Measurements from ENCODE around the gene UBA7. TPM values are rescaled to one million over a fixed set of nuclear protein-coding genes. Genes with fewer than 3 reads are reported as not detected.

Gene UBA7
- total and polyA plus RNA-seq, 2 of the 13 experiments (the other 11 are each of a cell fraction or from before 2014, with no cell fraction given) = 9.5 to 16.5 TPM

GRCh38 chr3:49813497-49814174, at the start of gene UBA7 (continued):
- TF ChIP-seq DPF2 (CRISPR knock-in tag; IDR thresholded peaks at IDR 0.05; ENCODE audit: borderline replicate concordance, low read depth) (no peak), ZNF205 (CRISPR knock-in tag; IDR thresholded peaks at IDR 0.05) (0 out of 2 replicates have a peak, but pooled peaks have one; percentile 23), ZNF572 (CRISPR knock-in tag; IDR thresholded peaks at IDR 0.05) (no peak), PAF1 (CRISPR knock-in tag; IDR thresholded peaks at IDR 0.05) (no peak), ELF1 (CRISPR knock-in tag; IDR thresholded peaks at IDR 0.05) (peak; percentile 67; the same call in 1 of the 2 replicates), NFKB2 (CRISPR knock-in tag; IDR thresholded peaks at IDR 0.05; ENCODE audit: borderline replicate concordance) (peak; percentile 60; the same call in 1 of the 2 replicates), ZNF264 (CRISPR knock-in tag; IDR thresholded peaks at IDR 0.05) (no peak), WIZ (CRISPR knock-in tag; IDR thresholded peaks at IDR 0.05) (no peak), ZNF468 (CRISPR knock-in tag; IDR thresholded peaks at IDR 0.05) (no peak), ZNF20 (CRISPR knock-in tag; IDR thresholded peaks at IDR 0.05) (no peak), ZBTB20 (CRISPR knock-in tag; IDR thresholded peaks at IDR 0.05; ENCODE audit: borderline replicate concordance, low read depth) (no peak), ZSCAN30 (CRISPR knock-in tag; IDR thresholded peaks at IDR 0.05) (no peak), PRDM10 (CRISPR knock-in tag; IDR thresholded peaks at IDR 0.05; ENCODE audit: low read depth) (no peak), ZNF598 (CRISPR knock-in tag; IDR thresholded peaks at IDR 0.05; ENCODE audit: borderline replicate concordance) (peak; percentile 47; the same call in 1 of the 2 replicates), BCL6 (CRISPR knock-in tag; IDR thresholded peaks at IDR 0.05) (no peak), ZBTB33 (CRISPR knock-in tag; IDR thresholded peaks at IDR 0.05) (no peak), ZNF737 (CRISPR knock-in tag; IDR thresholded peaks at IDR 0.05; ENCODE audit: borderline replicate concordance) (no peak), ZNF652 (CRISPR knock-in tag; IDR thresholded peaks at IDR 0.05; ENCODE audit: borderline replicate concordance, low read depth) (no peak), ZNF607 (CRISPR knock-in tag; IDR thresholded peaks at IDR 0.05; ENCODE audit: borderline replicate concordance) (no peak), HNRNPUL1 (IDR thresholded peaks at IDR 0.05; ENCODE audit: low read depth, low read length) (no peak), HOXA3 (CRISPR knock-in tag; IDR thresholded peaks at IDR 0.05) (peak; percentile 49; the same call in 1 of the 2 replicates), CBX5 (CRISPR knock-in tag; IDR thresholded peaks at IDR 0.05; ENCODE audit: borderline replicate concordance) (no peak), ZNF768 (CRISPR knock-in tag; IDR thresholded peaks at IDR 0.05) (no peak), ATF4 (CRISPR knock-in tag; IDR thresholded peaks at IDR 0.05) (no peak), HDAC2 (CRISPR knock-in tag; IDR thresholded peaks at IDR 0.05) (no peak), SALL1 (CRISPR knock-in tag; IDR thresholded peaks at IDR 0.05) (peak; percentile 51)

Data from HepG2 (cell line).